OCI-LY7 (cell line): ENCODE results near the gene TTI1. TPM values are rescaled to one million over a fixed set of nuclear protein-coding genes. Genes with fewer than 3 reads are reported as not detected.

Experiments
- BruUV-seq: library from RNA; stranded (reverse); fragments of 400-500 nt; replicated peaks from 2 replicates; lab custom pipeline; 2021; lab: Mats Ljungman, UMichigan
- CTCF ChIA-PET: fragments of 300-600 bp; sonication (Branson Sonifier 250); formaldehyde crosslinking; loops from one replicate; lab custom pipeline; 2022; ENCODE audit warnings: antibody characterized with exemption; ENCODE audit not compliant: unreplicated experiment; lab: Charles Lee
- POLR2A ChIA-PET: fragments of 300-600 bp; sonication (Branson Sonifier 250); formaldehyde crosslinking; loops from one replicate; lab custom pipeline; 2022; ENCODE audit warnings: antibody characterized with exemption; lab: Charles Lee
- DNase-seq: peaks from one replicate; pipeline ENCODE4 v3.0.0-alpha.2; 2015; ENCODE audit warnings: low spot score
- H2AFZ ChIP-seq: fragments of 200-600 bp; sonication (generic), shearing (Covaris generic); 2 replicates; pipeline ENCODE4 v1.6.1; 2014; ENCODE audit warnings: mild to moderate bottlenecking, antibody characterized with exemption, low read length, moderate library complexity
- H3K27ac ChIP-seq: fragments of 200-600 bp; sonication (generic); 2 replicates; pipeline ENCODE4 v1.5.1; 2014; ENCODE audit warnings: mixed run types, low read depth, mild to moderate bottlenecking, moderate library complexity, low read length, inconsistent platforms; ENCODE audit not compliant: poor library complexity, severe bottlenecking
- H3K36me3 ChIP-seq: fragments of 200-600 bp; sonication (generic); 2 replicates; pipeline ENCODE4 v1.6.1; 2014; ENCODE audit warnings: mild to moderate bottlenecking, antibody characterized with exemption, low read length, moderate library complexity, mixed read lengths; ENCODE audit not compliant: insufficient read depth
- H3K4me1 ChIP-seq: fragments of 200-600 bp; sonication (generic); 2 replicates; pipeline ENCODE4 v1.5.1; 2014; ENCODE audit warnings: mild to moderate bottlenecking, low read length; ENCODE audit not compliant: insufficient read depth, poor library complexity, severe bottlenecking
- H3K4me2 ChIP-seq: fragments of 200-600 bp; sonication (generic); 2 replicates; pipeline ENCODE4 v1.6.1; 2014; ENCODE audit warnings: mild to moderate bottlenecking, low read length
- H3K4me3 ChIP-seq: fragments of 200-600 bp; sonication (generic); 2 replicates; pipeline ENCODE4 v1.5.1; 2014; ENCODE audit warnings: mild to moderate bottlenecking, low read depth, low read length; ENCODE audit not compliant: poor library complexity, severe bottlenecking
- H3K79me2 ChIP-seq: fragments of 200-600 bp; sonication (generic); 2 replicates; pipeline ENCODE4 v1.6.1; 2016; ENCODE audit warnings: low read depth, mild to moderate bottlenecking, low read length, moderate library complexity, mixed read lengths; ENCODE audit not compliant: insufficient read depth
- H3K9me2 ChIP-seq: fragments of 200-600 bp; sonication (generic); 2 replicates; pipeline ENCODE4 v1.6.1; 2016; ENCODE audit warnings: mild to moderate bottlenecking, low read length, mixed read lengths; ENCODE audit not compliant: insufficient read depth
- H3K9me3 ChIP-seq: fragments of 200-600 bp; sonication (generic); 2 replicates; pipeline ENCODE4 v1.6.1; 2014; ENCODE audit warnings: mild to moderate bottlenecking, mixed run types, low read length, mixed read lengths
- H4K20me1 ChIP-seq: fragments of 200-600 bp; sonication (generic); 2 replicates; pipeline ENCODE4 v1.6.1; 2014; ENCODE audit warnings: mild to moderate bottlenecking, antibody characterized with exemption, low read length, moderate library complexity, mixed read lengths; ENCODE audit not compliant: insufficient read depth
- EZH2phosphoT487 ChIP-seq: fragments of 200-600 bp; sonication (generic); IDR thresholded peaks from 2 replicates; pipeline ENCODE4 v1.6.1; 2018; ENCODE audit warnings: low read depth, borderline replicate concordance, mild to moderate bottlenecking, mixed run types, antibody characterized with exemption, low read length, moderate library complexity, mixed read lengths
- intact Hi-C: fragments of 100-400 bp; cut with micrococcal nuclease; formaldehyde crosslinking; loops from one replicate; pipeline ENCODE4 v1.10.0; 2022; ENCODE audit not compliant: unreplicated experiment
- total RNA-seq, 2 experiments: library from RNA; depleted of rRNA in 1 of 2; stranded (reverse); fragments of >200 nt in 1 of 2; shearing (Covaris generic) in 1 of 2; gene quantifications; 2 replicates each; pipeline ENCODE4 v1.2.3, GENCODE V29; 2014 to 2022
- TF ChIP-seq, protein P1 (sequence below): fragments of 200-600 bp; sonication (generic); conservative IDR thresholded peaks from 2 replicates; pipeline ENCODE4 v1.5.1; 2014; ENCODE audit warnings: mild to moderate bottlenecking, antibody characterized with exemption, low read length, moderate library complexity, mixed read lengths

TTI1 gene
- total RNA-seq, 2 experiments from 2014 or later = 22.4 to 28.7 TPM

DNA sequence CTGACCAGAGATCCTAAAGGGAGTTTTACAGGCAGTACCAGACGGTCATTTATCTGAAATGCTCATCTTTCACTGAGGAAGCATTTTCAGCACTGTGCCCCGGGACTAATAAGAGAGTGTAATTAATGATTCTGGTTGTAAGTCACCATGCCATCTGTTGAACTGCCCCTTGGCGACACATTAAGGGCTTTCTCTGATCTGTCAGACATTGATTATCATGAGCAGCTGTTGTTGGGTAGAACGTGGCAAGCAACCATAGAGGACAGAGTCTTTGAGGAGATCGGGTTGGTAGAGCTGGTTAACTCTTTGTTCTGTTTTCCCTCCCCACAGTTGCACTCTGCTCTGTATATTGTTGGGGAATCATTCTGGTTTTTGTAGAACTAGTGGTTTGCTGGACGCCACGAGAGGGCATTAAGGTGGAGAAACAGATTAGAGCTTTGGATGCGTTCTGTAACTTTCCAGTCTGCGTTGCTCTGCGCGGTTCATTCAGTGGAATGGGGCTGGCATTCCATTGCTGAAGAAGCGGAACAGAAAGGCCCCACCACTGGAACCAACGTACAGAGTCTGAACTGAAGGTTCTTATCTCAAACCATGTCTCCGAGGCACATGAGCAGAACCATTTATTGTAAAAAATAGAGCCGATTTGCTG is 34.6 kb upstream of the TTI1 start:
- CTCF ChIA-PET = no interaction called here
- H3K27ac ChIP-seq = no peak overlapping the region
- no peak overlapping the region for H3K4me2 ChIP-seq
- TF ChIP-seq, protein P1, sequence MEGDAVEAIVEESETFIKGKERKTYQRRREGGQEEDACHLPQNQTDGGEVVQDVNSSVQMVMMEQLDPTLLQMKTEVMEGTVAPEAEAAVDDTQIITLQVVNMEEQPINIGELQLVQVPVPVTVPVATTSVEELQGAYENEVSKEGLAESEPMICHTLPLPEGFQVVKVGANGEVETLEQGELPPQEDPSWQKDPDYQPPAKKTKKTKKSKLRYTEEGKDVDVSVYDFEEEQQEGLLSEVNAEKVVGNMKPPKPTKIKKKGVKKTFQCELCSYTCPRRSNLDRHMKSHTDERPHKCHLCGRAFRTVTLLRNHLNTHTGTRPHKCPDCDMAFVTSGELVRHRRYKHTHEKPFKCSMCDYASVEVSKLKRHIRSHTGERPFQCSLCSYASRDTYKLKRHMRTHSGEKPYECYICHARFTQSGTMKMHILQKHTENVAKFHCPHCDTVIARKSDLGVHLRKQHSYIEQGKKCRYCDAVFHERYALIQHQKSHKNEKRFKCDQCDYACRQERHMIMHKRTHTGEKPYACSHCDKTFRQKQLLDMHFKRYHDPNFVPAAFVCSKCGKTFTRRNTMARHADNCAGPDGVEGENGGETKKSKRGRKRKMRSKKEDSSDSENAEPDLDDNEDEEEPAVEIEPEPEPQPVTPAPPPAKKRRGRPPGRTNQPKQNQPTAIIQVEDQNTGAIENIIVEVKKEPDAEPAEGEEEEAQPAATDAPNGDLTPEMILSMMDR = no peak
- TF ChIP-seq EZH2phosphoT487 = no peak
- peaks cover 100% of the 10 kb centered on the region for H3K36me3 ChIP-seq
- intact Hi-C loops = no loop called here
- H3K9me2 ChIP-seq = no peaks in the 10 kb centered on the region
- no peak overlapping the region for H2AFZ ChIP-seq
- H3K4me1 ChIP-seq = no peaks in the 10 kb centered on the region
- POLR2A ChIA-PET = no interaction called here
- H4K20me1 ChIP-seq = no peaks in the 10 kb centered on the region
- DNase-seq = no peak
- H3K9me3 ChIP-seq = 0 out of 2 replicates have a peak, but pooled peaks cover 4% of the 10 kb centered on the region
- no peaks in the 10 kb centered on the region for H3K79me2 ChIP-seq
- no peak overlapping the region for H3K4me3 ChIP-seq
- no TSS peak for BruUV-seq

DNA sequence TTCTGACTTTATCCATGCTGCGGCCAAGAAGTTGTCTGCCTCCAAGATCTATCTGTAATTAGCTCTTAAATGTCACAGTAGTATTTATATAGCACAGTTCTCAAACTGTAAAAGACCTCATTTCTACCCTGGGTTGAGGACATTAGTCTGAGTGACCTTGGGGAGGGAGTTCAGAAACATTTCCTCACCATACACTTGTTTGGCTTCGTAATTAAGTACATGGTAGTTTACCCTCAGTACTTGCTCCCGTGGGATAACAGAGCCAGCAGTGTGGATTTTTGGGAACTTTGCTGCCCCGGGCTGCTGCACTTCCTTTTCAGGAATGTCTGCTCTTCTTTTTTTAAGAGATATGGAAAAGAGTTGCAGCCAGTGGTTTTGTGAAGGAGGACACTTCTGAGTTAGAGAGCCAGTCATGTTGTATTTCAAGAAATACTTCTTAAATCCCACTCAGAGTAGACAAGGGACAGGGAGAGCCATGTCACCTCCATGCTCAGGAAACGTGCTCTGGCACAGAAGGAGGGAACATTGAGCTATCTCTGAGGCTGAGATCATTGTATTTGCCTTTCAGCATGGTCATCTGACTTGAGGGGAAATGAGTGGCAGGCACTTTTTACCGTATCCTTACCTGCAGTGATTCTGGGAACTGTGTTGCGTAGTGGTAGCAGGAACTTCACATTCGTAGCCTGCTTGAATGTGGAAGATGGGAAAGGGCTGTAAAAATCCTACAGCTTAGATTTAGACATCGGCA is 33.9 kb upstream of the TTI1 start:
- H4K20me1 ChIP-seq = no peaks in the 10 kb centered on the region
- H3K79me2 ChIP-seq = no peaks in the 10 kb centered on the region
- H3K9me2 ChIP-seq = no peaks in the 10 kb centered on the region
- H2AFZ ChIP-seq = no peak overlapping the region
- 0 out of 2 replicates have a peak, but pooled peaks cover under 1% of the 10 kb centered on the region for H3K9me3 ChIP-seq
- intact Hi-C loops = no loop called here
- CTCF ChIA-PET = no interaction called here
- TF ChIP-seq EZH2phosphoT487 = no peak
- TF ChIP-seq, protein P1 = no peak
- no peak overlapping the region for H3K4me3 ChIP-seq
- no peaks in the 10 kb centered on the region for H3K4me1 ChIP-seq
- POLR2A ChIA-PET = no interaction called here
- H3K4me2 ChIP-seq = no peak overlapping the region
- BruUV-seq = no TSS peak
- DNase-seq = no peak
- no peak overlapping the region for H3K27ac ChIP-seq
- peaks cover 100% of the 10 kb centered on the region for H3K36me3 ChIP-seq
